ENCODE data around the gene CRISP1. TPM values are rescaled to one million over a fixed set of nuclear protein-coding genes. Genes with fewer than 3 reads are reported as not detected.

The CRISP1 gene
- total and polyA plus RNA-seq, 9 of the 15 experiments (the other 6 are each of a cell fraction or from before 2014, with no cell fraction given) = not detected

- TF ChIP-seq TSHZ1 (CRISPR knock-in tag; IDR thresholded peaks at IDR 0.05) (no peak), ZKSCAN8 (CRISPR knock-in tag; IDR thresholded peaks at IDR 0.05) (peak; percentile 57; the same call in 1 of the 2 replicates), ZZZ3 (IDR thresholded peaks at IDR 0.05) (no peak), RUNX1 (IDR thresholded peaks at IDR 0.05; ENCODE audit: low read depth) (peak; percentile 56; the same call in 1 of the 2 replicates), ZBTB8A (IDR thresholded peaks at IDR 0.05; ENCODE audit: partially characterized antibody) (no peak), KLF1 (tag; IDR thresholded peaks at IDR 0.05) (no peak), ZNF75A (CRISPR knock-in tag; IDR thresholded peaks at IDR 0.05) (no peak), BRCA1 (IDR thresholded peaks at IDR 0.05) (no peak), BRCA1 (CRISPR knock-in tag; IDR thresholded peaks at IDR 0.05) (no peak), RBM22 (IDR thresholded peaks at IDR 0.05; ENCODE audit: low read depth, low read length, poor library complexity, severe bottlenecking) (no peak), ZBTB17 (CRISPR knock-in tag; IDR thresholded peaks at IDR 0.05) (peak; percentile 51; the same call in 1 of the 2 replicates), FOXK2 (conservative IDR thresholded peaks at IDR 0.05 in 1 of 2, IDR thresholded peaks at IDR 0.05 in 1 of 2; ENCODE audit: low read depth in 2 of 2) (no peak), POU5F1 (IDR thresholded peaks at IDR 0.05; ENCODE audit: borderline replicate concordance, low read depth, low read length, partially characterized antibody) (no peak), RNF2 (IDR thresholded peaks at IDR 0.05) (peak; percentile 85), HIVEP1 (CRISPR knock-in tag; IDR thresholded peaks at IDR 0.05) (0 out of 2 replicates have a peak, but pooled peaks have one; percentile 44), ARHGAP35 (IDR thresholded peaks at IDR 0.05; ENCODE audit: partially characterized antibody) (no peak), TEAD4 (IDR thresholded peaks at IDR 0.05; ENCODE audit: low read length) (peak; percentile 99), TEAD4 (CRISPR knock-in tag; IDR thresholded peaks at IDR 0.05; ENCODE audit: borderline replicate concordance) (no peak), TAF15 (IDR thresholded peaks at IDR 0.05; ENCODE audit: low read depth, low read length) (no peak)
- TF ChIP-seq, protein P1, sequence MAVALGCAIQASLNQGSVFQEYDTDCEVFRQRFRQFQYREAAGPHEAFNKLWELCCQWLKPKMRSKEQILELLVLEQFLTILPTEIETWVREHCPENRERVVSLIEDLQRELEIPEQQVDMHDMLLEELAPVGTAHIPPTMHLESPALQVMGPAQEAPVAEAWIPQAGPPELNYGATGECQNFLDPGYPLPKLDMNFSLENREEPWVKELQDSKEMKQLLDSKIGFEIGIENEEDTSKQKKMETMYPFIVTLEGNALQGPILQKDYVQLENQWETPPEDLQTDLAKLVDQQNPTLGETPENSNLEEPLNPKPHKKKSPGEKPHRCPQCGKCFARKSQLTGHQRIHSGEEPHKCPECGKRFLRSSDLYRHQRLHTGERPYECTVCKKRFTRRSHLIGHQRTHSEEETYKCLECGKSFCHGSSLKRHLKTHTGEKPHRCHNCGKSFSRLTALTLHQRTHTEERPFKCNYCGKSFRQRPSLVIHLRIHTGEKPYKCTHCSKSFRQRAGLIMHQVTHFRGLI (CRISPR knock-in tag; IDR thresholded peaks at IDR 0.05) = peak; percentile 79; the same call in 1 of the 2 replicates
- TF ChIP-seq, protein P2, sequence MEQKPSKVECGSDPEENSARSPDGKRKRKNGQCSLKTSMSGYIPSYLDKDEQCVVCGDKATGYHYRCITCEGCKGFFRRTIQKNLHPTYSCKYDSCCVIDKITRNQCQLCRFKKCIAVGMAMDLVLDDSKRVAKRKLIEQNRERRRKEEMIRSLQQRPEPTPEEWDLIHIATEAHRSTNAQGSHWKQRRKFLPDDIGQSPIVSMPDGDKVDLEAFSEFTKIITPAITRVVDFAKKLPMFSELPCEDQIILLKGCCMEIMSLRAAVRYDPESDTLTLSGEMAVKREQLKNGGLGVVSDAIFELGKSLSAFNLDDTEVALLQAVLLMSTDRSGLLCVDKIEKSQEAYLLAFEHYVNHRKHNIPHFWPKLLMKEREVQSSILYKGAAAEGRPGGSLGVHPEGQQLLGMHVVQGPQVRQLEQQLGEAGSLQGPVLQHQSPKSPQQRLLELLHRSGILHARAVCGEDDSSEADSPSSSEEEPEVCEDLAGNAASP (IDR thresholded peaks at IDR 0.05) = no peak
- TF ChIP-seq, protein P3, sequence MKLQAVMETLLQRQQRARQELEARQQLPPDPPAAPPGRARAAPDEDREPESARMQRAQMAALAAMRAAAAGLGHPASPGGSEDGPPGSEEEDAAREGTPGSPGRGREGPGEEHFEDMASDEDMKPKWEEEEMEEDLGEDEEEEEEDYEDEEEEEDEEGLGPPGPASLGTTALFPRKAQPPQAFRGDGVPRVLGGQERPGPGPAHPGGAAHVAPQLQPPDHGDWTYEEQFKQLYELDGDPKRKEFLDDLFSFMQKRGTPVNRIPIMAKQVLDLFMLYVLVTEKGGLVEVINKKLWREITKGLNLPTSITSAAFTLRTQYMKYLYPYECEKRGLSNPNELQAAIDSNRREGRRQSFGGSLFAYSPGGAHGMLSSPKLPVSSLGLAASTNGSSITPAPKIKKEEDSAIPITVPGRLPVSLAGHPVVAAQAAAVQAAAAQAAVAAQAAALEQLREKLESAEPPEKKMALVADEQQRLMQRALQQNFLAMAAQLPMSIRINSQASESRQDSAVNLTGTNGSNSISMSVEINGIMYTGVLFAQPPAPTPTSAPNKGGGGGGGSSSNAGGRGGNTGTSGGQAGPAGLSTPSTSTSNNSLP (IDR thresholded peaks at IDR 0.05; ENCODE audit: borderline replicate concordance, low read depth, low read length) = peak; percentile 71; the same call in 1 of the 2 replicates
Measured at GRCh38 chr6:49888742-49889431, 22.6 kb upstream of the CRISP1 start (continued).

All from K562 (cell line).